Esophagus muscularis mucosa (tissue), 3 donors: Measurements from ENCODE around the gene TMEM247.

Source experiments
- EP300 ChIP-seq: sonication (generic); formaldehyde crosslinking; IDR thresholded peaks from one replicate; pipeline ENCODE4 v1.6.1; 2017; ENCODE audit warnings: antibody characterized with exemption
- TF ChIP-seq, protein P1 (sequence below), 3 experiments: fragments of 200-600 bp in 2 of 3; fragments of 450-650 bp in 1 of 3; sonication (generic) in 2 of 3; IDR thresholded peaks; one replicate each; pipeline ENCODE4 v1.5.1; 2017 to 2019; ENCODE audit warnings: antibody characterized with exemption in 3 of 3, mild to moderate bottlenecking in 2 of 3, moderate library complexity in 1 of 3

DNA sequence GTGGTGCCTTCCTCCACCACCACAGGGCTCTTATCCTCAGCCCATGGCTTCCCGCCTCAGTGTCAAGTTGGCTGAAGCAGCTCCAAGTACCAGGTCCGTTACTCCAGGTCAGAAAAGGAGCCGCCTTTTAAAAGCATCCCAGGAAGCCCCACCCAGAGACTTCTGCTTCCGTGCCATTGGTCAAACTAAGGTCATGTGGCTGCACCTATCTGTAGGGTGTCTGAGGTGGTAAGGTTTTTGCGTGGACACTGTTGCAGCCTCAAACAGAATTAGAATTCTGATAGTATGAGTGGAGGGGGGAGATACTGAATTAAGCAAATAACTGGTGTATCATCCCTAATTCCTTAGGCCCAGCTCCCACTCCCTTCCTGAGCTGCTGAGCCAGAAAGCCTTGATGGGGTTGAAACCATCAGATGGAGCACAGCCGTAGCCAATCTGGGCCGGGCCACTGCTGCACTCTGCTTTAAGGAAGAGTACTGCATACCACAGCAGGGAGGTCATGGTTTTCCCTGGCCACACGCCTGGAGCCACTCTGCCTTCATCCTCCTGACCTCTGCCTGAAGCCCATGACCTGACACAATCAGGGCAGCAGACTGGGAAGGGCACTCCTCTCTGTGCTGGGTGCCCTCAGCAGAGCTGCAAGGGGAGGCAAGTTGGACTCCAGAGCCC lies 8.4 kb downstream of the TMEM247 start:
- TF ChIP-seq, protein P1, sequence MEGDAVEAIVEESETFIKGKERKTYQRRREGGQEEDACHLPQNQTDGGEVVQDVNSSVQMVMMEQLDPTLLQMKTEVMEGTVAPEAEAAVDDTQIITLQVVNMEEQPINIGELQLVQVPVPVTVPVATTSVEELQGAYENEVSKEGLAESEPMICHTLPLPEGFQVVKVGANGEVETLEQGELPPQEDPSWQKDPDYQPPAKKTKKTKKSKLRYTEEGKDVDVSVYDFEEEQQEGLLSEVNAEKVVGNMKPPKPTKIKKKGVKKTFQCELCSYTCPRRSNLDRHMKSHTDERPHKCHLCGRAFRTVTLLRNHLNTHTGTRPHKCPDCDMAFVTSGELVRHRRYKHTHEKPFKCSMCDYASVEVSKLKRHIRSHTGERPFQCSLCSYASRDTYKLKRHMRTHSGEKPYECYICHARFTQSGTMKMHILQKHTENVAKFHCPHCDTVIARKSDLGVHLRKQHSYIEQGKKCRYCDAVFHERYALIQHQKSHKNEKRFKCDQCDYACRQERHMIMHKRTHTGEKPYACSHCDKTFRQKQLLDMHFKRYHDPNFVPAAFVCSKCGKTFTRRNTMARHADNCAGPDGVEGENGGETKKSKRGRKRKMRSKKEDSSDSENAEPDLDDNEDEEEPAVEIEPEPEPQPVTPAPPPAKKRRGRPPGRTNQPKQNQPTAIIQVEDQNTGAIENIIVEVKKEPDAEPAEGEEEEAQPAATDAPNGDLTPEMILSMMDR (IDR thresholded peaks at IDR 0.05) = no peak
- no peak for TF ChIP-seq EP300
